IPS-11a (cell line): ENCODE data around the gene VRK1.
"Not testable (repeated sequence)": the region's sequence is repeated elsewhere in the genome, so short reads cannot be mapped to it uniquely, and the experiment has no call there.

Source experiments
- H3K4me3 ChIP-seq: one replicate; pipeline ENCODE4 v1.5.1; 2013; ENCODE audit warnings: low read depth, low read length, control low read depth

The VRK1 gene, protein sequence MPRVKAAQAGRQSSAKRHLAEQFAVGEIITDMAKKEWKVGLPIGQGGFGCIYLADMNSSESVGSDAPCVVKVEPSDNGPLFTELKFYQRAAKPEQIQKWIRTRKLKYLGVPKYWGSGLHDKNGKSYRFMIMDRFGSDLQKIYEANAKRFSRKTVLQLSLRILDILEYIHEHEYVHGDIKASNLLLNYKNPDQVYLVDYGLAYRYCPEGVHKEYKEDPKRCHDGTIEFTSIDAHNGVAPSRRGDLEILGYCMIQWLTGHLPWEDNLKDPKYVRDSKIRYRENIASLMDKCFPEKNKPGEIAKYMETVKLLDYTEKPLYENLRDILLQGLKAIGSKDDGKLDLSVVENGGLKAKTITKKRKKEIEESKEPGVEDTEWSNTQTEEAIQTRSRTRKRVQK

DNA sequence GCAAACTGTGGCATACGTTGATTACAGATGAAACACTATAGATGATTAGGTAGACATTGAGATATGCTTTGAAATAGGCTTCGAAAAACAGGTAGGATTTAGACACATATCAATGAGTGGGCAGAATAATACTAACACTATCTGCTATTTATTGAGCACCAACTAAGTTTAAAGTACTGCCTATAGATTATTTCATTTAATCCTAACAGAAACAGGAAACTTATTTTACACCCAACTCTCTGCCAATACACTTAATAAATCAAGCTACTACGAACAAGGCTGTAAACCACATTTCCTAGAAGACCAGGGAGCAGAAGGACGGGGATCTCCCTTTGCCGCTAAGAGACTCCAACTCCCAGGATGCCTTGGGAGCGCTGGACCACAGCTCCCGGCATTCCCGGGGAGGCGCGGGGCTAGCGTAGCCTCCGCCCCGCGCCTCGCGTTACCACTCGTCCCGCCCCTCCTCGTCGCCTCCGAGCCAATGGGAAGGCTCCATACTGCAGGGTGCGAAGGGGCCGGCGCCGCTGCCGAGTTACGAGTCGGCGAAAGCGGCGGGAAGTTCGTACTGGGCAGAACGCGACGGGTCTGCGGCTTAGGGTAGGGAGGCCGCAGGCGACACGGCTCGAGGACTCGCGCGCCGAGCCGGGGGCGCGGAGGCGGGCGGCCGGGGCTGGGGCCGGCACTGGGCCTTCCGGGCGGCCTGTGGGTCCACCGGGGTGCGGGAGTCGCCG lies at the start of gene VRK1:
VRK1 (plus strand) TSS at position 532 of the 731 bp plus-strand sequence. CDS start 36,090 bp downstream, outside the sequence.
- H3K4me3 ChIP-seq, result peak within 1 kb of the TSS; percentile 86

- H3K4me3 ChIP-seq, result no peak overlapping the region
These were observed 49.6 kb upstream of the VRK1 start for GRCh38 chr14:96747608-96748007.

DNA sequence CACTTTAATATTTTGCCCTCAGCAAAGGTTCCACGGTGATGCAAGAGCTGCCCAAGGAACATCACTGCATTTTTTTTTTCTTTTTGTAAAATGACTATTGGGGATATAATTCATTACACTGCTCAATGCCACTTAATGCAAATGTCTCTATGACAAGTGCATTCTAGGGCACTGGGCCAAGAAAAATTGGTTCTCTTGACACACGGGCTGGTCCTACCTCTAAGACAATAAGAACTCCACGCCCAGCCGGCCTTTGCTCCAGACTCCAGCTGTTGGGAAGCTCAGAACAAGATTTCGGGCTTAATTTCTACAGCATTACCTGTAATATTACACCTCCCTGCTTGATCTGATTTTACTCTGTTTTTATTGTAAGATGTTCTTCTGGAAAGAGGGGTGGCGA lies 48.8 kb upstream of the VRK1 start:
- H3K4me3 ChIP-seq, result no peak overlapping the region

DNA sequence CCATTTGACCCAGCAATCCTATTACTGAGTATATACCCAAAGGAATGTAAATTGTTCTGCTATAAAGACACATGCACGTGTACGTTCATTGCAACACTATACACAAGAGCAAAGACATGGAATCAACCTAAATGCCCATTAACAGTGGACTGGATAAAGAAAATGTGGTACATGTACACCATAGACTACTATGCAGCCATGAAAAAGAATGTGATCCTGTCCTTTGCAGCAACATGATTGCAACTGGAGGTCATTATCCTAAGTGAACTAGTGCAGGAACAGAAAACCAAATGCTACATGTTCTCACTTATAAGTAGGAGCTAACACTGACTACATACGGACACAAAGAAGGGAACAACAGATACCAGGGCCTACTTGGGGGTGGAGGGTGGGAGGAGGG lies 45.7 kb upstream of the VRK1 start:
- H3K4me3 ChIP-seq, result no peak overlapping the region

GRCh38 chr14:96752125-96752524 lies 45.1 kb upstream of the VRK1 start:
- H3K4me3 ChIP-seq, result no peak overlapping the region

GRCh38 chr14:96752594-96752993 lies 44.6 kb upstream of the VRK1 start:
- H3K4me3 ChIP-seq, result no peak overlapping the region

- H3K4me3 ChIP-seq, result no peak overlapping the region
These were observed 42.9 kb upstream of the VRK1 start for GRCh38 chr14:96754162-96754844.

DNA sequence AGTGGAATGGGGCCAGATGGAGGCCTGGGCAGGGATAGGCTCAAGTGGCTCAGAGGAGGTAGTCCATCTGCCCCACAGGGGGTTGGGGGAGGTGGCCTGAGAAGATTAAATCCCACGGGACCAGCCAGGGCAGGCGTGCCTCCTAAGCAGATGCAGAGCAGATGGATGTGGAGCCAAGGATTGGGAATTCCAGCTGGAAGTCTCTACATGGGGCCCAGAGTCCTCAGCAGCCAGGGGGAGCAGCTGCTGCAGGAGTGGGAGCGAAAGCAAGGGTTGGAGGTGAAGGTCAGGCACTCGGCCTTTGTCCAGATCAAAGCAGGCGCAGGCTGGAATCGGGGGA lies 42.4 kb upstream of the VRK1 start:
- no peak overlapping the region for H3K4me3 ChIP-seq

DNA sequence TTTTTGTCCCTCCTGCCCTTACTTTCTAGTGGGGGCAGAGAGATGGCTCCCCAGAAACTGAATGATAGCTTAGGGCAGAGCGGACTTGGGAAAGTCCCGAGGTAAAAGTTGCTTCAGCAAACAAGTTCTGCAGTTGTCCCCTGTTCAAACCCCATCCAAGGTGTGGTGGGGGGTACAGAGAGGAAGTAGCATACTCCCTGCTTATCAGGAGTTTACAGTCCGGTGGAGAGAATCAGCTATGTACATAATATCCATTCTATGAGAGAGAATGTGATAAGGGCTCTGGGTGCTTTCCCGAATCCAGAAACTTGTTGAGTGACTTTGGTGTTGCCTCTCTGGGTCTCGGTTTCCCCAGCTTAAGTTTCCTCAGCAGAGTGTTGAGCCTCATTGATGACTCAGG lies 40.4 kb upstream of the VRK1 start:
- no peak overlapping the region for H3K4me3 ChIP-seq

- no peak overlapping the region for H3K4me3 ChIP-seq
These were observed 39.7 kb upstream of the VRK1 start for GRCh38 chr14:96757456-96757855.

DNA sequence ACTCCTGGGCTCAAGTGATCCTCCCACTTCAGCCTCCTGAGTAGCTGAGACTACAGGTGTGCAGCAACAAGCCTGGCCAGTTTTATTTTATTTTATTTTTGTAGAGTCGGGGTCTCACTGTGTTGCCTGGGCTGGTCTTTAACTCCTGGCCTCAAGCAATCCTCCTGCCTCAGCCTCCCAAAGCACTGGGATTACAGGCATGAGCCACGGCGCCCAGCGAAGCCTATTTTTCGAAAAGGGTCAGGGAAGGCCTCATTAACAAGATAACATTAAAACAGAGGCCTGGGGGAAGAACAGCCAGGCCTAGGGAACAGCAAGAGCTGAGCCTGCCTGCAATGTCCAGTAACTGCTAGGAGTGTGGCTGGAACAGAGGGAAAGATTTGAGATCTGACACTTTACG lies 36.1 kb upstream of the VRK1 start:
- no peak overlapping the region for H3K4me3 ChIP-seq

GRCh38 chr14:96762650-96763049 lies 34.5 kb upstream of the VRK1 start:
- no peak overlapping the region for H3K4me3 ChIP-seq

- no peak overlapping the region for H3K4me3 ChIP-seq
These were observed 33.2 kb upstream of the VRK1 start for GRCh38 chr14:96764012-96764411.

DNA sequence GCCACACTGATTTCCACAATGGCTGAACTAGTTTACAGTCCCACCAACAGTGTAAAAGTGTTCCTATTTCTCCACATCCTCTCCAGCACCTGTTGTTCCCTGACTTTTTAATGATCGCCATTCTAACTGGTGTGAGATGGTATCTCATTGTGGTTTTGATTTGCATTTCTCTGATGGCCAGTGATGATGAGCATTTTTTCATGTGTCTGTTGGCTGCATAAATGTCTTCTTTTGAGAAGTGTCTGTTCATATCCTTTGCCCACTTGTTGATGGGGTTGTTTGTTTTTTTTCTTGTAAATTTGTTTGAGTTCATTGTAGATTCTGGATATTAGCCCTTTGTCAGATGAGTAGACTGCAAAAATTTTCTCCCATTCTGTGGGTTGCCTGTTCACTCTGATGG lies 32.0 kb upstream of the VRK1 start:
- not testable (repeated sequence) for H3K4me3 ChIP-seq

DNA sequence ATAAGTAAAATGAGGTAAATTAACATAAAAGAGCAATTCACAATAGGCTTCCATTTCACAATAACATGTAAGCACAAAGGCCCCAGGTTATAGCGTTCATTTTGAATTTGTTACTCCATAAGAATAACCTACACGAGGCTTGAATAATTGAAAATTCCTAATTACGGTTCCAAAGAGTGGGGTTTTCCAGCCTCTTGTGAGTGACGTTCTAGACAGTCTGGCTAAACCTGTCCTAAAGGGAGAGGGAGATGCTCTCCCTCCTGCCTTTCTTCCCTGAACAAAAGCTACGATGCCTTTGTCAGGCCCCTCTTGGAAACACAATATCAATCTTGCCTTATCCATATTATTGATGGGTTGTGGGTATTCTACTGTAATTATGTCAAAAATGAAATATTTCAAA lies 24.3 kb upstream of the VRK1 start:
- H3K4me3 ChIP-seq, result no peak overlapping the region

DNA sequence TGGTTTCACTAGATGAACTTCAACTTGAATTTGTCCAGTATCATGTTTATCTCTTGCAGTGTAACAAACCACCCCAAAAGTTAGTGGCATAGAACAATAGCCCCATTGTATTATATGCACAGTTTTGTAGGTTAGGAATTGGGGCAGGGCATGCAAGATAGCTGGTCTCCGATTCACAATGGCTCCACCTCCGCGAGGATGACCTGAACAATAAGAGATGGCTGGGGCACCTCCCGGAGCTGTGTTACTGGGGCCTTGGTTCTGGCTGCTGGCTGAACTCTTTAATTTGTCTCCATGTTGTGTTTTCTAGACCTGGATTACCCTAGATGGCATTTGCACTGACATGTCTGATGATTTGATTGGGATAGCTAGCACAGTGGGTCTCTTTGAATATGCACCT lies 20.4 kb upstream of the VRK1 start:
- H3K4me3 ChIP-seq, result no peak overlapping the region

- no peak overlapping the region for H3K4me3 ChIP-seq
These were observed 16.7 kb upstream of the VRK1 start for GRCh38 chr14:96780500-96780899.

DNA sequence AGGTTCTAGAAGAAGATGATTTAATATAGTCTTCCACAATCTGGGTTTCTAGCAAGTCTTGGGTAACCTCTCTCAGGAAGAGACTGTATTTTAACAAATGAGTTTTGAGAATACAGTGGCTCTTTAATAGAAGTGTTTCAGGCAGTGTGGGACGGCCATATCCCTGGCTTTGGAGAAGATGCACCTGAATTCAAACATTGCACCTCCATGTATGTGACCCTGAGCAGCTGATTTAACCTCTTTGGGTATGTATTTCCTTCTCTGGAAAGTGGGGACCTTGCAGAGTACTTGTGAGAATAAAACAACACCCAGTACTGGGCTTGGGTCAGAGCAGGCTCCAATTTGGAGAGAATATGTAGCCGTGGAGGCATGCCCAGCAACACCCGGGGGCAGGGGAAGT lies 15.8 kb upstream of the VRK1 start:
- no peak overlapping the region for H3K4me3 ChIP-seq

GRCh38 chr14:96782436-96782835 lies 14.7 kb upstream of the VRK1 start:
- no peak overlapping the region for H3K4me3 ChIP-seq

- H3K4me3 ChIP-seq, result no peak overlapping the region
These were observed 13.9 kb upstream of the VRK1 start for GRCh38 chr14:96783043-96783914.

- H3K4me3 ChIP-seq, result no peak overlapping the region
These were observed 13.3 kb upstream of the VRK1 start for GRCh38 chr14:96783915-96784224.
